Skin of body (tissue), 2 donors: ENCODE measurements around the gene OR2T5. TPM values are rescaled to one million over a fixed set of nuclear protein-coding genes. Genes with fewer than 3 reads are reported as not detected.
"Not testable (repeated sequence)": the region's sequence is repeated elsewhere in the genome, so short reads cannot be mapped to it uniquely, and the experiment has no call there.

ENCODE experiments used
- DNase-seq: peaks from one replicate; lab custom pipeline; 2025; lab: John Stamatoyannopoulos, UW
- total RNA-seq: library from RNA; depleted of rRNA; stranded (reverse); fragments of >200 nt; gene quantifications from one replicate; pipeline ENCODE4 v1.2.3, GENCODE V29; 2014

Gene OR2T5
- total RNA-seq, 1 donor from 2014 or later: not detected

GRCh38 chr1:248500305-248501035 is 12.1 kb downstream of the OR2T5 start:
- DNase-seq: not testable (repeated sequence)

GRCh38 chr1:248507773-248508172 is 19.4 kb downstream of the OR2T5 start, which contains the start of gene OR2G6:
OR2G6 (plus strand) TSS chr1:248508073; CDS start chr1:248521647, 13,574 bp downstream.
- not testable (repeated sequence) for DNase-seq

DNA sequence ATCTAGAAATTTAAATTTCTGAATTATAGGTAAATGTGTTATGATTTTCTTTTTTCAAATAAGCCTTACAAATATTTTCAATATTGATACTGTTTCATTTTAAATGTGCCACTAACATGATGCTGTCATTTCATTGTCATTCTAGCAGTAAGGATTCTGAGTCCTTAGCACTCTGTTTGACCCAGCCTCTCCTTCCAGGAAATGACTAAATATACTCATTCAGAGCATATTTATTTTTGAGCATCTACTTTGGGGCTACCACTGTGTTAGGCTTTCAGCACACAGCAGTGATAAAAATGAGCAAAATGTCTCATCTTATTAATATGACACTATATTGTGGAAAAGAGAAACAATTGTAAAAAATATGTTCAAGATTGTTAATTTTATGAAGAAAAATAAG is 21.8 kb downstream of the OR2T5 start:
- not testable (repeated sequence) for DNase-seq

- no peak for DNase-seq
These were observed 33.5 kb downstream of the OR2T5 start for GRCh38 chr1:248521856-248522255.

DNA sequence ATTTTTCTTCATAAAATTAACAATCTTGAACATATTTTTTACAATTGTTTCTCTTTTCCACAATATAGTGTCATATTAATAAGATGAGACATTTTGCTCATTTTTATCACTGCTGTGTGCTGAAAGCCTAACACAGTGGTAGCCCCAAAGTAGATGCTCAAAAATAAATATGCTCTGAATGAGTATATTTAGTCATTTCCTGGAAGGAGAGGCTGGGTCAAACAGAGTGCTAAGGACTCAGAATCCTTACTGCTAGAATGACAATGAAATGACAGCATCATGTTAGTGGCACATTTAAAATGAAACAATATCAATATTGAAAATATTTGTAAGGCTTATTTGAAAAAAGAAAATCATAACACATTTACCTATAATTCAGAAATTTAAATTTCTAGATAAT is 49.1 kb downstream of the OR2T5 start:
- DNase-seq: not testable (repeated sequence)

Other genes with a start within 250 kb of the OR2T5 start
- not detected for gene OR2T33, start 210.6 kb upstream of the OR2T5 start, total RNA-seq
- gene OR2T12, start 185.2 kb upstream of the OR2T5 start, total RNA-seq: not detected
- not detected for gene OR2M7, start 164.0 kb upstream of the OR2T5 start, total RNA-seq
- gene OR14C36, start 139.8 kb upstream of the OR2T5 start, total RNA-seq: not detected
- not detected for gene OR2T4, start 126.9 kb upstream of the OR2T5 start, total RNA-seq
- gene OR2T6, start 112.8 kb upstream of the OR2T5 start, total RNA-seq: not detected
- gene OR2T1, start 85.5 kb upstream of the OR2T5 start, total RNA-seq: not detected
- not detected for gene OR2T2, start 43.0 kb upstream of the OR2T5 start, total RNA-seq
- gene OR2T3, start 15.2 kb upstream of the OR2T5 start, total RNA-seq: not detected
- gene OR2G6, start 19.5 kb downstream of the OR2T5 start, total RNA-seq: not detected
- not detected for gene OR2T29, start 74.2 kb downstream of the OR2T5 start, total RNA-seq
- gene OR2T34, start 86.2 kb downstream of the OR2T5 start, total RNA-seq: not detected
- gene OR2T10, start 109.1 kb downstream of the OR2T5 start, total RNA-seq: not detected
- not detected for gene OR2T11, start 146.5 kb downstream of the OR2T5 start, total RNA-seq
- gene OR2T35, start 156.7 kb downstream of the OR2T5 start, total RNA-seq: not detected
- gene OR2T27, start 166.9 kb downstream of the OR2T5 start, total RNA-seq: not detected
- gene OR14I1, start 214.2 kb downstream of the OR2T5 start, total RNA-seq: not detected